ENCODE results near the gene PTPN14. TPM values are rescaled to one million over a fixed set of nuclear protein-coding genes. Genes with fewer than 3 reads are reported as not detected.
"Not testable (repeated sequence)": the region's sequence is repeated elsewhere in the genome, so short reads cannot be mapped to it uniquely, and the experiment has no call there.

PTPN14 gene
- total RNA-seq, 1 experiment from 2014 or later = 42.8 TPM

- no peak for DNase-seq (ENCODE audit: low spot score)
These were observed 8.9 kb downstream of the PTPN14 start for GRCh38 chr1:214542275-214543199.

GRCh38 chr1:214541693-214542092, 9.7 kb downstream of the PTPN14 start:
- DNase-seq (ENCODE audit: low spot score) = no peak

GRCh38 chr1:214541206-214541605, 10.2 kb downstream of the PTPN14 start:
- no peak for DNase-seq (ENCODE audit: low spot score)

- DNase-seq (ENCODE audit: low spot score) = no peak
These were observed 11.1 kb downstream of the PTPN14 start for GRCh38 chr1:214540324-214540723.

GRCh38 chr1:214538496-214538895, 12.9 kb downstream of the PTPN14 start:
- no peak for DNase-seq (ENCODE audit: low spot score)

GRCh38 chr1:214537872-214538473, 13.4 kb downstream of the PTPN14 start:
- no peak for DNase-seq (ENCODE audit: low spot score)

- DNase-seq (ENCODE audit: low spot score) = no peak
These were observed 14.2 kb downstream of the PTPN14 start for GRCh38 chr1:214537219-214537618.

GRCh38 chr1:214532070-214532469, 19.3 kb downstream of the PTPN14 start:
- DNase-seq (ENCODE audit: low spot score) = no peak

- peak; percentile 20 for DNase-seq (ENCODE audit: low spot score)
These were observed 25.8 kb downstream of the PTPN14 start for GRCh38 chr1:214525535-214526019.

GRCh38 chr1:214524824-214525223, 26.6 kb downstream of the PTPN14 start:
- no peak for DNase-seq (ENCODE audit: low spot score)

- DNase-seq (ENCODE audit: low spot score) = no peak
These were observed 28.1 kb downstream of the PTPN14 start for GRCh38 chr1:214523124-214523824.

- DNase-seq (ENCODE audit: low spot score) = not testable (repeated sequence)
These were observed 29.9 kb downstream of the PTPN14 start for GRCh38 chr1:214521458-214521857.

- no peak for DNase-seq (ENCODE audit: low spot score)
These were observed 30.7 kb downstream of the PTPN14 start for GRCh38 chr1:214520544-214521165.

GRCh38 chr1:214518361-214518760, 33.0 kb downstream of the PTPN14 start:
- peak; percentile 26 for DNase-seq (ENCODE audit: low spot score)

GRCh38 chr1:214516434-214517326, 34.7 kb downstream of the PTPN14 start:
- no peak for DNase-seq (ENCODE audit: low spot score)

- no peak for DNase-seq (ENCODE audit: low spot score)
These were observed 35.6 kb downstream of the PTPN14 start for GRCh38 chr1:214515544-214516433.

GRCh38 chr1:214514819-214515383, 36.5 kb downstream of the PTPN14 start:
- DNase-seq (ENCODE audit: low spot score) = no peak

GRCh38 chr1:214514032-214514818, 37.2 kb downstream of the PTPN14 start:
- peak; percentile 75 for DNase-seq (ENCODE audit: low spot score)

- DNase-seq (ENCODE audit: low spot score) = no peak
These were observed 38.0 kb downstream of the PTPN14 start for GRCh38 chr1:214513394-214513793.

Data from A172 (cell line).